ENCODE measurements around the gene ATP2B2.

The ATP2B2 gene

GRCh38 chr3:10510743-10511432, 5.5 kb upstream of the ATP2B2 start:
- DNase-seq: no peak

DNA sequence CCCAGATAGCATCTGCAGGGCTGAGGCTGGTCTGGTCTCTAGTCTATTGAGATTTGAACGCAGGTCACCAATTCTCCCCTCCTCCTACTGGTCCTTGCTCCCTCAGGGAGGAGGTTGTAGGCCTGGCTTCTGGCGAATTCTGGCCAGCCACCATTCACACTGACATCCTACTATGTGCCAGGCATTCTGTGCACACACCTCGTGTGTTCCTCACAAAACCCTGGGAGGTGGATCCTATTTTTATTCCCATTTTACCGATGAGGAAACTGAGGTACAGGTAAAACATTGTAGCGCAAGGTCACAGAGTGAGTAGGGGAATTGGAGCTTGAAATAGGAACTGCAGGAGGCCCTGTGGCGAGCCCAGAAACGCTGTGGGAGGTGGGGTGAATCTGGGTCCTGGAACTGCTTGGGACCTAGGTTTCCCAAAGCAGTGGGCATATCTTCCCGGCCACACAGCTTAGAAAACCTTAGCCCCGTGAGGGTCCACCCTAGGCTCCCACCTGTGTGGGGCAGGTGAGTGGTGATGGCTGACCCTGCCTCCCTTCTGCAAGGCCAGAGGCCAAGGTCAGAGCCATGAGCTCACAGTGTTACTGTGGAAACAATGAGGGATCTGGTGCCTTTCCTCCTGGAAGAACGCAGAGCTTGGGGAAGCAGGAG, 4.8 kb upstream of the ATP2B2 start:
- DNase-seq: no peak

DNA sequence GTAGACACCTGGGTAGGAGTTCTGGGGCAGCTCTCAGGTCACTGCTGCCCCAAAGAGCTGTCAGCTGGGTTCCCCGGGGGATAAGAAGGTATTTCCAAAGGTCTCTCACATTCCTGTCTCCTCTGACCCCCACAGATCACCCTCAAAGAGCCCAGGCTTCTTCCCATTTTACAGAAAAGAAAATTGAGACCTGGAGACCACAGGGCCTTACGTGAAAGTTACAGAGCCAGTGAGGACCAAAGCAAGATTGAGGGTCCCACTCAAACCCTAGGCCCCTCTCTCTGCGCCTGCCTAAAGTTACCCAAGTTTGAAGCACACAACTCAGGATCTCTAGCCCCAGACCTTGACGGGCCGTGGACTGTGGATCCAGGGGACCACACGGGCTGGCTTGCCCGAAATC, 3.9 kb upstream of the ATP2B2 start:
- no peak for DNase-seq

GRCh38 chr3:10508619-10509260, 3.4 kb upstream of the ATP2B2 start:
- DNase-seq: no peak

DNA sequence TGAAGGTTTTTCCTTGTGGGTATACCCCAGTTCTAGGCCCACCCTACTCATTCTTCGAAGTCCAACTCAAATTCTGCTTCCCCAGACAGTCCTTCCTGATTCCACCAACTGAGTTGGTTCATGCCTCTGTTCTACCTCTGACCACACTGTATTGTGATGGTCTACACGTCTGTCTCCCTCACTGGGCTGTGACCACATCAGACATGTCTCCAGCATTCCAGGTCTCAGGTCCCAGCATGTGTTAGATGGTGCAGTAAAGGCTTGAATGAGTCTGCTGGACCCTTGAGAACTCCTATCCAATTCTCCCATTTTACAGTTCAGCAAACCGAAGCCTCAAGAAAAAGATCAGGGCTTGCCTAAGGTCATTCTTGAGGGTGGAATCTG, 2.8 kb upstream of the ATP2B2 start:
- no peak for DNase-seq

DNA sequence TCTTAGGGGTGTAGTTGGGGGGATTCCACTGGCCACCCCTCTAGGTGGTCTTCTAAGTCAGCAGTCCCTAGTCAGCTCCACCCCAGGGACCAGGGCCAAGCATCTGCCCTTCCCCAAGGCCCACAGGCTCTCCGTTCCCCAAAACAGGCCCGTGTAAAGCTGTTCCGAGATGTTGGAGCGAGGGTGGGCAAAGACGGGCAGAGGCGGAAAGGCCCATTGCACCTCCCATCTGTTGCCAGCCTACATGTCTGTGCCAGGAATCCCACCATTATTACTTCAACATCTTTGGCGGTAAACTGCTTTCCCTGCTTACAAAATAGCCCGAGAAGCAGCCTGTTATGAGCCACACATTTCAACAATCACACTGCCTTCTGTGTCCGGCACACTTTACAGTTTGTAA, 1.9 kb upstream of the ATP2B2 start:
- DNase-seq: no peak

- no peak for DNase-seq
Measured at GRCh38 chr3:10506696-10507095, 1.3 kb upstream of the ATP2B2 start.

DNA sequence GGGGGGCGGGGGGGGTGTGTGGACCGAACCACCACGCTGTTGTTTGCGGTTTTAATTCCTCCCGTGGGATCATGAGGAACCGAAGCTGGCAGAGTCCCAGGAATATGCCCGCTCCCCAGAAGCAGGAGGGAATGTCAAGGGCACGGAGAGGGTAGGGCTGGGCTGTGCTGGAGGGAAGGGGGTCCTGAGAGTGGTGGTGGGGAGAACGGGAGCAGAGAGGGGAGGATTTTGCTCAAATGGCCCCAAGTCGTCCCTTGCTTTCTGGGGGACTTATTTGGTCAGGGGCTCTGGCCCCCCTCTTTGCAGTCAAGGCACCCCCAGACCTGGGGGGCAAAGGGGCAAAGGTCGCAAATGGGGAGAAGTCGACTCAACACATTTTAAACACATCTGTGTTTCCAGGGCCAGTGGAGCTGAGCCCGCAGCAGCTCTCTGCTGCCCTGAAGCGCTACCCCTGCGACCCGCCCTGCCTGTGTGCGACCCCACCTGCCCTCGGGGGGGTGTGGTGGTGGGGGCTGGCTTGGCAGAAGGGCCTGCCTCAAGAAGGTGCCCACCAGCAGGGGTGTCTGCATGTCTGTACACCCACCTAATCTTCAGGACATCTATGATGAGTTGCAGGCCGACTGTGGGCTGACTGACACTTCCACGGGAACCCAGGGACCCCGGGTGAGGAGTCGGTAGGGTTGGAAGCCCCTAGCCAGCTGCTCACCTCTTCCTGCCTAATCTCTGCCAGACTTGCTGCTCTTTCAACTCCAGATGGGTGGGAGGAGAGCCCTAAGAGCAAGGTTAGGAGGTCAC, 602 bp upstream of the ATP2B2 start:
- no peak for DNase-seq

- no peak for DNase-seq
Measured at GRCh38 chr3:10504171-10505049, 976 bp downstream of the ATP2B2 start.

DNA sequence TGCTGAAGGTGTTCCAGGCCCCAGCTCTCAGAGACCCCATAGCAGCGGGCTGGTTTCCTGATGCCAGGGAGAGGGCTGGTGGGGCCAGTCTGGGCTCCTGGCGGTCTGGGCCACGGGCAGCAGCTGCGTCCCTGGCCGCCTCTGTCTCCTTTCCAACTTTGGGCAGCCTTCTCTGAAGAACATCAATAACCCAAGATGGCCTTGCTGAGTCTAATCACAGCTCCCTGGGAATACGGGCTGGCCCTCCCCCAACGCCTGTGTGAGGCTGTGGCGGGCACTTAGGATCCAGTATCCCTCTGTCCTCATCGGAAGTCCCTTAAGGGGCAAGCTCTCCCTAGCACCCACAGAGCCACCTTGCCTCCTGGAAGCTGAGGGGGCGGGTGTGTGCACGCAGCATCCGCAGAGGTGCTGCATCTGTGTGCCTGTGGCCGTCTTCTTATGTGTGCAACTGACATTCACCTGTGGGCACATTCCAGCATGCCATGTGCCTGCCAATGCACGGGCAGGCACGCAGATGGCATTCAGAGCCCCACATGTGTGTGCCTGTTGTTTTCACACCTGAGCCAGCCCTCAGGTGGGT, 2.1 kb downstream of the ATP2B2 start:
- DNase-seq: no peak

GRCh38 chr3:10502185-10502880, 3.1 kb downstream of the ATP2B2 start:
- no peak for DNase-seq

- no peak for DNase-seq
Measured at GRCh38 chr3:10501664-10502052, 3.7 kb downstream of the ATP2B2 start.

DNA sequence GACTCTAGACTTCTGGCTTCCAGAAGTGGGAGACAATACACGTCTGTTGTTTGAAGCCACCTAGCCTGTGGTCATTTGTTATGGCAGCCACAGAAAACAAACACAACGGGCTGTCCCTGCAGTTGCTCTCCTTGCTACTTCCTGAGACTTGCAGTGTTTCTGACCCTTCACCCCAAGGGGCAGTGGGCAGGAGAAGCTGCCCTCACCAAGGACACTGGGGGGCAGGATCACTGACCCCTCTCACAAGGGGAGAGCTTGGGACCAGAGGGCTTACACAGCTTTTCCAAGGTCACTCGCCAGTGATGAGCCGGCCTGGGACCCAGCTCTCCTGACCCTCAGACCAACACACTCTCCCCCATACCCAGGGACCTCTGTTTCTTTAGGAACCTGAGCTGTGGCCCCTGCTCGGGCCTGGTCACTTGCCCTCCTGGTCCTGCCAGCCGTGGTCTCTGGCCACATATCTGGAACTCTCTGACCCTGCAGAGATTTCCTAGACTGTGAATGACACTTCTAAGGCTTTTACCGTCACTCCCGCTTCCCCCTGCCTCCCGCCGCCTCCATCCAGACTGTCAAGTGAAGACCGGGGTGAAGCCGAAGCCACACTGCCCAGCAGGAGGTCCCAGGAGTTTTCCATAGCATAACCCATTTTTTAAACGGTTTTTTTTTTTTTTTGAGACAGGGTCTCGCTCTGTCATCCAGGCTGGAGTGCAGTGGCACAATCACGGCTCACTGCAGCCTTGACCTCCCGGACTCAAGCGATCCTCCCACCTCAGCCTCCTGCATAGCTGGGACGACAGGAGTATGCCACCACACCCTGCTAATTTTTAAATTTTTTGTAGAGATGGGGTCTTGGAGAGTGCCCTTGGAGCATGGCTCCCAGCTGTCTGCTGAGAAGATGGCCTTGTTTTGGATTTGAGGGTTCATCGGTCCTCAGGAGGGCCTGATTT, 4.4 kb downstream of the ATP2B2 start:
- DNase-seq: no peak

GRCh38 chr3:10498271-10498670, 7.1 kb downstream of the ATP2B2 start:
- DNase-seq: no peak

DNA sequence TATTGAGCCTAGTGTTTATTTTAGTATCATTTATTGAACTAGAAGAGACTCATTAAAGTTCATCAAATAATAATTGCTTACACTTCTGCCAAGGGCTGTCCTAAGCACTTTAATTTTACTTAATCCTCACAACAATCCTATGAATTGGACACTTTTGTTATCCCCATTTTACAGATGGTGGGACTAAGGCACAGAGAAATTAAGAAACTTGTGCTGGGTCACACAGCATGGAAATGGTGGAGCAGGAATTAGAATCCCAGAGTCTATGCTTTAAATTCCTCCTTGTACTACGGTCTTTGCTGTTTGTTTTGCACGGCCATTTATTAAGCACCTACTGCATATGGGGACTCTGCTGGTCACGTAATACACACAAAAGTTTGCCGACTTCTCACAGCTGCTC, 7.9 kb downstream of the ATP2B2 start:
- DNase-seq: no peak

- DNase-seq: no peak
Measured at GRCh38 chr3:10496121-10496863, 9.1 kb downstream of the ATP2B2 start.

DNA sequence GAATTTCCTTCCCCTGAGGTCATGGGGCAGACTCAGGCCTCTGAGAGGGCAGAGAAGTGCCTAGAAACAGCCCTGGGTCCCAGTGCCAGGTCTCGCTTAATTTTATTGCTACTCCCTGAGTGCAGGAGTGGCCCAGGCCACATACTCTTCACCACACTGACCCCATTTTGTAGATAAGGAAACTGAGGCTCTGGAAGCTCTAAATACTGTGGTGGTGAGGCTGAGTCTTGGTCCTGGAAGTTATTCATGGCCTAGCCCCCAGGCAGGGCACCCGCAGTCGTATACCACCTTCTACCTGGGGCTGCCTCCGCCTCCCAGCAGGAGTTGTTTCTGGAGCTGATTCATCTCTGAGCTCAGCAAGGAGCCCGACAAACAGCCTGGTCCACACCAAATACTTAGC, 9.8 kb downstream of the ATP2B2 start:
- DNase-seq: no peak

- no peak for DNase-seq
Measured at GRCh38 chr3:10495003-10495402, 10.4 kb downstream of the ATP2B2 start.

GRCh38 chr3:10494180-10494579, 11.2 kb downstream of the ATP2B2 start:
- no peak for DNase-seq

DNA sequence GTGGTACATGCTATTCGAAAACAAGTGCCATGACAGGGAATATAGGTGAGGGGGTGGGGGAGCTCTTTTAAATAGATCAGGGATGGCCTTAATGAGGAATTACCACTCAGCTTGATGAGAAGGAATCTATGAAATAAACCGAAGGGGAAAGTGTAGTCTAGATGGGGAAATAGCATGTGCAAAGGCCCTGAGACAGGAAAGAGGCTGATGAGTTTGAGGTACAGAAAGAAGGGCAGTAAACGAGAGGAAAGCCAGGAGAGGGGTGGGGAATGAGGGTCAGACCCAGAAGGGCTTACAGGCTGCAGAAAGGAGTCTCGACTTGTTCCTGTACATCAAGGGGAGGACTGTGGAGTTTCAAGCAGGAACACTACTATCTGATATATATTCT, 12.2 kb downstream of the ATP2B2 start:
- DNase-seq: no peak
